ENCODE measurements around the gene LNX2.
A peak's percentile ranks its signal among the peaks of the same experiment; 100 is the strongest.

LNX2 gene

DNA sequence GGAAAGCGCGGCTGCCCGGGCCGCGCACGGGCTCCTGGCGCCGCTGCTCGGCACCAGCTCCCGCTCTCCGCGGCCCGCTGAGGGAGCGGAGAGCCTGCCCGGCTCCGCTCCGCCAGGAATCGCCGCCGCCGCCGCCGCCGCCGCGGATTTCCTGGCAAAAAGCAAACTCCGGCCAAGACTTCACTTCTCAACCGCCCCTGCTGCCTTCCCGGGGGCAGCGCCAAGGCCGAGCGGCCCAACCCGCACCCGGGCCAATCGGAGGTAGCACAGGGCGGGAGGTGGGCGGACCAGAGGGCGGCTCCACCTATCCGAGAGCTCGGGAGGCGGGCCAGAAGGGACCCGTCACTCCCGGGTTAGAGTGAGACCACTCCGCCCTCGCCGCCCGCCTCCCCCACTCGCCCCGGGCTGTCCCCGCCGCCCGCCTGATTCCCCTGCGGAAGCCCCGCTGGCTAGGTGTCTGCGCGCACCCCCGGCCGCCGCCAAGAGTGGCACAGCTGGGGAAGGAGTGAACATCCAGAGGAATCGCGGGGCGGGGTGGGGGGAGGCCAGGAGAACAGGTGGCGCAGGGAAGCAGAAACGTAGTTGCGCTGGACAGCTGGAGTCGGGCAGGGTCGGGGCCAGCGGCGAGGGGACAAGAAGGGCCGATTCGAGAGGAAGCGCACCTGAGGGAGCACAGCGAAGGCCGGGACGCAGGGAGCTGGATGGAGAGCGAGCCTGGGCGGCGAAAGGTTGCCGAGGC, at the start of gene LNX2:
TSS of gene LNX2 (minus strand) at position 153 of the 739 bp plus-strand sequence. CDS start 38,826 bp downstream, outside the sequence.
- TF ChIP-seq ZNF274 (IDR thresholded peaks at IDR 0.05; ENCODE audit: low read depth, low read length): no peak
- H3K4me3 ChIP-seq (ENCODE audit: low read length): peak within 1 kb of the TSS; percentile 98

DNA sequence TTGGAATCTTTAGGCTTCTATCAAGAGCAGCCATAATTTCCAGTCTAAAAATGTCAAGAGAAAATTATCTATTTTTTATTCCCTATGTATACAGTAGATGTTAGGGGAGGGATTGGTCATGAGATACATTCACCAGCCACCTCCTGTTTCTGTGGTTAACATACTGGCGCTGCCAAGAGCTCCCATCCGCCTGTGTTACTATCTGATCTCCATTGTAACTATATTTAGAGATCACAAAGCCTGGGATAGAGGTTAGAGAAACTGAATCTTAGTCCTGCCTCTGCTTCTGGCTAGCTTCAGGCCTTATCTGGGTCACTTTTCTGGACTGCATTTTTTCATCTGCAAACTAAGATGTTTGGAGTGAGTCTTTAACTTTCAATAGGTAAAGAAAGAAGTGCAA, 47.6 kb upstream of the LNX2 start:
- no peak for TF ChIP-seq ZNF274 (IDR thresholded peaks at IDR 0.05; ENCODE audit: low read depth, low read length)
- no peak overlapping the region for H3K4me3 ChIP-seq (ENCODE audit: low read length)

- H3K4me3 ChIP-seq (ENCODE audit: low read length): no peak overlapping the region
- TF ChIP-seq ZNF274 (IDR thresholded peaks at IDR 0.05; ENCODE audit: low read depth, low read length): no peak
These were observed 46.6 kb upstream of the LNX2 start for GRCh38 chr13:27666951-27667350.

DNA sequence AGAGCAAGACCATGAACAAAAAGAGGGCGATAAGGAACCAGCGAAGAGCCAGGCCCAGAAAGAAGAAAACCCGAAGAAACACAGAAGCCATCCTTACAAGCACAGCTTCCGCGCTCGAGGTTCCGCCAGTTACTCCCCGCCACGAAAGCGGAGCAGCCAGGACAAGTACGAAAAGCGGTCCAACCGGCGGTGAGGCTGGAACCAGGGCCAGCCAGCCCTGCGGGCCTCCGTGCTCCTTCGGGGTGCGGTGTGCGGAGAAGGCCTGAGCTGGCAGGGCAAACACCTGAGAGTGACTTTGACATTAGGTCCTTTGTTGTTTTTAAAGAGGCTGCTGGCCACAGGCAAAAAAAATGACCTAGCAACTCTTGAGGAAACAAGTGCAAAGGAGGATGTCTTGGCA, 45.4 kb upstream of the LNX2 start:
- no peak overlapping the region for H3K4me3 ChIP-seq (ENCODE audit: low read length)
- no peak for TF ChIP-seq ZNF274 (IDR thresholded peaks at IDR 0.05; ENCODE audit: low read depth, low read length)

DNA sequence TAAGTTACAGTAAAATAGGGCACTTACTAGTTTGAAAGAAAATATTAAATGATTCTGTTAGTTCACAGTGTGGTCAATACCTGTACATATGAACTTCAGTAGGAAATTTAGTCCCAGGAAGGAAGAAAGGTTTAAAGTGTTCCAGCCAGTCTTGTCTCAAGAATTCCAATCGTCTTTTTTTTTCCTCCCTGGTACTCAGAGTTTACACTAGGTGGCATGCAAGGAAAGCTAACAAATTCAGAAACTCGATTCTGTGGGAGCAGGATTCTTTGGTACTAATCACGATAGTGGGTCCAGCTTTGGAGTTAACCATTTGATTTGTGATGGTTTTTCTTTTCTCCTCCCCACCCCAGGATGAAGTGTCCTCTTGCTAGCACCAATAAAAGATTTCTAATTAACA, 45.0 kb upstream of the LNX2 start:
- no peak for TF ChIP-seq ZNF274 (IDR thresholded peaks at IDR 0.05; ENCODE audit: low read depth, low read length)
- H3K4me3 ChIP-seq (ENCODE audit: low read length): no peak overlapping the region

DNA sequence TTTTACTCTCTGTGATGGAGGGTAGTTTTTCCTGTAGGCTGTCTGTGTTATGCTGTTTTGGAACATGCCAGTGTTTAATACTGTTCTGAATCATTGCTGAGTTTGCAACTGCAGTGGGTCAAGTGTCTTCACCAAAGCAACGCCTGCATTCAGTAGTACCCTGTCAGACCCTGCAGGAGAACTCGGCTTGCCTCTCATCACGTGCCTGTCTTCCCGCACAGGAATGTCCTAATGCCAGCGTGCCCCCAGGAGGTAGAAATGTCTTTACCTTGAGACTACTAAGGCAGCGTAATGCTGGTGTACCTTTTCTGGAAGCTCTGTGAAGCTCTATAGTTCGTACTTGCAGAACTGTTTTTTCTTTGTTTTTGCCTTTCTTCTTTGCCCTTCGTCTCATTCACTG, 43.6 kb upstream of the LNX2 start:
- TF ChIP-seq ZNF274 (IDR thresholded peaks at IDR 0.05; ENCODE audit: low read depth, low read length): no peak
- H3K4me3 ChIP-seq (ENCODE audit: low read length): no peak overlapping the region

DNA sequence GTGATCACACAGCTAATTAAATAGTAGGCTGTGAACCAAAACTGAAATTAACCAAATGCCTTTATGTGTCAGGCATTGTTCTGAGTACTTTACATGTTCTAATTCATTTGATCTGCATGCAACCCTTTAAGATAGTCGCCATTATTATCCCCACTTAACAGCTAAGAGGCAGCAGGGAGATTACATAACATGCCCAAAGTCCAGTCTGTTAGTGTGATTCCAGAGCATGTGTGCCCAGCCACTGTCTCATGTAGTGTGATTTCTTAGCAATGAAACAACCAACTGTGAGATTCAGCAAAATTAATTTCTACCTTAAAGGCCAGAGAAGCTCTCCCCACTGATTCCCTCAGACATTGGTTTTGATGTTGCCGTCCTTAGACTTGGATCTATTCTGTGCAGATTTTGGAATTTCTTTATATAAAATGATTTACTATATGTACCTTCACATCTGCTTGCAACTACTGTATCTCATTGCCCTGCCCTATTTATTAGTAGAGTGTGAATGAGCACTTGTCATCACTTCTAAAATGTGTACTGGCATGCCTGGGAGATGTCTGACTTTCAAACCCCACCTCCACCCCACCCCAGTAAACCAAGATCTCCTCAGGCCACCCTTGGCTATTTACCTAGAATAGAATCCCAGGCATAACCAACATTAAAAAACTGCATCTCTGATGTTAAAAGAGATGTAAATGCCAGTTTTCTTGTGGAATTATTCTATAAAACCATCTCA, 42.6 kb upstream of the LNX2 start:
- H3K4me3 ChIP-seq (ENCODE audit: low read length): no peak overlapping the region

DNA sequence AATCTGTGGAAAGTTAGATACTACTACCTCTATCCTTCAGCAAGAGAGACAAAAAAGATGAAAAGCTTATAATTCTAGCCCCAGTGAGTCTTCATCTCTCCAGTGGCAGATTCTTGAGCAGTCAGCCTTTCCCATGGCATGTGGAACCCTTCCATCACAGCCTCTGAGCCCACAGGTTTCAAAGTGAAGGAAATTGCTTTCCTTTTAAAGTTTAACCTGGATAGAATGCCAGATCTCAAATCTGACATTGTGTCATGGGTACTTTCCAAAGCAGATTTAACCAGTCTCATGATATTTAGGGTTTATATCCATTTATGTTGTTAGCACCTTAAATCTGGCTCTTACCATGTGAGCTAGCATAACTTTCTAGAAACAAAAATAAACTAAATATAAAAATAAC, 40.7 kb upstream of the LNX2 start:
- no peak overlapping the region for H3K4me3 ChIP-seq (ENCODE audit: low read length)
- no peak for TF ChIP-seq ZNF274 (IDR thresholded peaks at IDR 0.05; ENCODE audit: low read depth, low read length)

More for the DNA sequence above, 42.6 kb upstream of the LNX2 start:
- no peak for TF ChIP-seq ZNF274 (IDR thresholded peaks at IDR 0.05; ENCODE audit: low read depth, low read length)

DNA sequence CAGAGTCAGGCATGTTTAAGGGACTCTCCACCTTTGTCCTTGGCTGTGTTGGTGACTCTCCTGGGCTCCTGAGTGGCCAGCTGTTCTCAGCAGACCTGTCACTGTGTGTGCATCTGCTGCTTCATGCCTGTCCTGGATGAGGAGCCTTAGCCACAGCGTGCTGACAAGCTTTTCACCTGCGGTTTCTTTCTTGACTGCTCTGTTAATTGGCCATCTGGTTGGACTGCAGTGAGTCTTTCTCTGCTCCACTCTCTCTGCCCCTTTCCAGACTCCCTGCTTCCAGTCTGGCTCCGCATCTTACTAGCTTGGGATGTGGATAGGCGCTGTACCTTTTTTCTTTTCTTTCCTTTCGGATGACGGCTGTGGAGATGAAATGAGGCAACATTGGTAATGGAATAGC, 40.2 kb upstream of the LNX2 start:
- no peak for TF ChIP-seq ZNF274 (IDR thresholded peaks at IDR 0.05; ENCODE audit: low read depth, low read length)

GRCh38 chr13:27659145-27659865, 39.0 kb upstream of the LNX2 start:
- no peak for TF ChIP-seq ZNF274 (IDR thresholded peaks at IDR 0.05; ENCODE audit: low read depth, low read length)
- H3K4me3 ChIP-seq (ENCODE audit: low read length): no peak overlapping the region

More for the DNA sequence above, 40.2 kb upstream of the LNX2 start:
- H3K4me3 ChIP-seq (ENCODE audit: low read length): no peak overlapping the region

GRCh38 chr13:27658546-27658945, 38.2 kb upstream of the LNX2 start:
- no peak for TF ChIP-seq ZNF274 (IDR thresholded peaks at IDR 0.05; ENCODE audit: low read depth, low read length)
- no peak overlapping the region for H3K4me3 ChIP-seq (ENCODE audit: low read length)

DNA sequence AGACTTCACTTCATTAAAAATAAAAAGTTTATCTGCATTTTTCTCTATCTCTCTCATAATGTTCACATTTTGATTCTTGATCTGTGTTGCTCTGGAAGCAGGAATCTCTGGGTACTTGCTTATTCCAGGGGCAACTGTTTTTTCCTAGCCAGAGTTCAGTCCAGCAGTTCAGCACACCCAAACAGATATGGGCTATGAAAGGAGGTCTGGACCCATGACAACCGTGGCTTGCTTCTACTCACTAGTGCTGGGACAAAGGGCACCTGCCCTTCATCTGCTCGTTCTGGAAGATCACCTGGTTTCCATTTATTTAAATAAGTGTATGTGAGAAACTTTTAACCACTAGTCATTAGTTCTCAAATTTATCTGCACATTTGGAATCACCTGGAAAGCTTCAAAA, 37.4 kb upstream of the LNX2 start:
- no peak for TF ChIP-seq ZNF274 (IDR thresholded peaks at IDR 0.05; ENCODE audit: low read depth, low read length)
- no peak overlapping the region for H3K4me3 ChIP-seq (ENCODE audit: low read length)

GRCh38 chr13:27654816-27655215, 34.5 kb upstream of the LNX2 start:
- no peak overlapping the region for H3K4me3 ChIP-seq (ENCODE audit: low read length)
- TF ChIP-seq ZNF274 (IDR thresholded peaks at IDR 0.05; ENCODE audit: low read depth, low read length): no peak

DNA sequence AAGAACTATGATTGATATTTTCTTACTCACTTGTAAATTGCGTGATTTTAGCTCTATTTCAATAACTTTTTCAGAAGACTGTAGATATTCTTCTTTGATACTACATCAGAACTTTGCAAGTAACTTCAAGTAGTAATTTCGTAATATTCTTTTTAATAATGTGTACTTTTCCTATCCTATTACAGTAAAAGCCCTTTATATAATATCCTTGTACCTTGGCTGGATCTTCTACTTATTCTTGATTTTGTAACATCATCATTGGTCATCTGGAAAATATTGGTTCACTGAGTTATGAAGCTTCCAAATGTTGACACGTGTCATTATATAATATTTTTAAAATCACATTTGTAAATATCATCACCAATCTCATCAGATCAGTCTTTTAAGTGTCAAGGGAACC, 33.7 kb upstream of the LNX2 start:
- no peak for TF ChIP-seq ZNF274 (IDR thresholded peaks at IDR 0.05; ENCODE audit: low read depth, low read length)
- no peak overlapping the region for H3K4me3 ChIP-seq (ENCODE audit: low read length)

DNA sequence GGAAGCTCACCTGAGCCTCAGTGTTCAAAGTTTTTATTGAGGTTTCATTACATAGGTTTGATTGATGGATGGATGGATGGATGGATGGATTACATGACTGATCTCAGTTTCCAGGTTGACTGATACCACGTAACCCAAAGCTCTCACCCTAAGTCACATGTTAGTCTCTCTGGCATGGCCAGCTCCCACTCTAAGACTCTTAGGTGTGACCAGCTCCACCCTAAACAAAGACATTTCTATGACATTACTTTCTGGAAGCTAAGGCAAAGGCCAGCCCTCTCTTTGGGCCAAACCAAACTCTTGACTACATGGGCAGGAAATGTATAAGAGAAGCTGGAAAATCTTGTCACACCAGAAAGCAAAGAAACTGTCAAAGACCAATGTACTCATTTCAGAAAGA, 30.0 kb upstream of the LNX2 start:
- no peak for TF ChIP-seq ZNF274 (IDR thresholded peaks at IDR 0.05; ENCODE audit: low read depth, low read length)
- no peak overlapping the region for H3K4me3 ChIP-seq (ENCODE audit: low read length)

All from GM08714 (cell line).